HG02884 (cell line): ENCODE data around the gene NHEJ1.
A peak's percentile ranks its signal among the peaks of the same experiment; 100 is the strongest.

ENCODE experiments used
- ATAC-seq: cut with Tn5 transposase; IDR thresholded peaks from one replicate; pipeline ENCODE4 v1.9.1; 2021; ENCODE audit warnings: mild to moderate bottlenecking, moderate library complexity; ENCODE audit not compliant: unreplicated experiment

NHEJ1 gene

GRCh38 chr2:219182331-219183150 is 21.9 kb upstream of the NHEJ1 start:
- ATAC-seq = no peak

GRCh38 chr2:219181531-219181930 is 20.9 kb upstream of the NHEJ1 start:
- ATAC-seq = no peak

- no peak for ATAC-seq
These were observed 20.3 kb upstream of the NHEJ1 start for GRCh38 chr2:219180961-219181360.

- ATAC-seq = no peak
These were observed 19.2 kb upstream of the NHEJ1 start for GRCh38 chr2:219179601-219180465.

GRCh38 chr2:219178377-219179175 is 18.0 kb upstream of the NHEJ1 start:
- peak; percentile 19 for ATAC-seq

- ATAC-seq = peak; percentile 36
These were observed 17.1 kb upstream of the NHEJ1 start, which contains the start of gene RETREG2 for GRCh38 chr2:219177552-219178376. TSS of gene RETREG2 (plus strand) at chr2:219178275. CDS start at chr2:219178353, 78 bp downstream.

- peak; percentile 60 for ATAC-seq
These were observed 16.4 kb upstream of the NHEJ1 start, which contains the start of gene CNPPD1 for GRCh38 chr2:219176818-219177551. TSS of gene CNPPD1 (minus strand) at chr2:219176925. CDS start at chr2:219176828, 97 bp downstream.

- peak; percentile 22 for ATAC-seq
These were observed 15.6 kb upstream of the NHEJ1 start for GRCh38 chr2:219175928-219176817.

GRCh38 chr2:219175486-219175885 is 14.9 kb upstream of the NHEJ1 start:
- ATAC-seq = no peak

GRCh38 chr2:219174801-219175200 is 14.2 kb upstream of the NHEJ1 start:
- no peak for ATAC-seq

GRCh38 chr2:219174146-219174545 is 13.5 kb upstream of the NHEJ1 start:
- no peak for ATAC-seq

GRCh38 chr2:219173176-219173575 is 12.6 kb upstream of the NHEJ1 start:
- ATAC-seq = no peak

- ATAC-seq = no peak
These were observed 11.9 kb upstream of the NHEJ1 start for GRCh38 chr2:219172231-219173154.

GRCh38 chr2:219171231-219171651 is 10.6 kb upstream of the NHEJ1 start:
- ATAC-seq = no peak

- ATAC-seq = no peak
These were observed 9.5 kb upstream of the NHEJ1 start, which contains the start of gene SLC23A3 for GRCh38 chr2:219169930-219170654. TSS of gene SLC23A3 (minus strand) at chr2:219170029. CDS start at chr2:219169984, 45 bp downstream.

GRCh38 chr2:219168932-219169331 is 8.3 kb upstream of the NHEJ1 start:
- ATAC-seq = no peak
